ENCODE results near the gene RRP36.
A peak's percentile ranks its signal among the peaks of the same experiment; 100 is the strongest.

The RRP36 gene

DNA sequence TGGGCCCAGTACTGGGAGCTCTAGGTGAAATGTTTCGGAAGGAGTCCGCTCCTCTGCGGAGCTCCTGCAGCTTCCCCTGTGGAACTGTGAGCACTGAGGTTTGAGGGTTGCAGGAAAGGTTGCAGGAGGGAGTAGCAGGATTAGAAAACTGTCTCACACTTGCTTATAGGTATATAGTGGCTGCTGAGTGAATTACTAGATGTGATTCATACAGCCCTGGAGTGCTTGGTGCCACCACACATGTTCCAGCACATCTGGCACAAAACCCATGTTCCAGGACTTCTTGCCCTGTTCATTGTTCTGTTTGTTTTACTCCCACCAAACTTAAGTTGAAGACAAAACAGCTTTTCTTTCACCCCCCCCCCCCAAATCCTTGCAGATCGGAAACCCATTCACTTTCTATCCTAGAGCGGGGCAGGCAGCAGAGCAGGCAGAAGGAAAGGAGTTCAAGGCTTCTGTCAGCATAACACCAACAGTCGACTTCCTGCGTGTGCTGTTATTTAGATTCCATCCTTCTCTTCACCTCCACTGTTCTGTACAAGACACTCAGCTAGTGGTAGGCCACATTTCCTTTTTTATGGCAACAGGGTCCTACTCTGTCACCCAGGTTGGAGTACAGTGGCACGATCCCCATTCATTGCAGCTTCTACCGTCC is 41.8 kb upstream of the RRP36 start:
- DNase-seq (ENCODE audit: insufficient read length, low spot score): no peak
- no peak for FAIRE-seq
- TF ChIP-seq, protein P1, sequence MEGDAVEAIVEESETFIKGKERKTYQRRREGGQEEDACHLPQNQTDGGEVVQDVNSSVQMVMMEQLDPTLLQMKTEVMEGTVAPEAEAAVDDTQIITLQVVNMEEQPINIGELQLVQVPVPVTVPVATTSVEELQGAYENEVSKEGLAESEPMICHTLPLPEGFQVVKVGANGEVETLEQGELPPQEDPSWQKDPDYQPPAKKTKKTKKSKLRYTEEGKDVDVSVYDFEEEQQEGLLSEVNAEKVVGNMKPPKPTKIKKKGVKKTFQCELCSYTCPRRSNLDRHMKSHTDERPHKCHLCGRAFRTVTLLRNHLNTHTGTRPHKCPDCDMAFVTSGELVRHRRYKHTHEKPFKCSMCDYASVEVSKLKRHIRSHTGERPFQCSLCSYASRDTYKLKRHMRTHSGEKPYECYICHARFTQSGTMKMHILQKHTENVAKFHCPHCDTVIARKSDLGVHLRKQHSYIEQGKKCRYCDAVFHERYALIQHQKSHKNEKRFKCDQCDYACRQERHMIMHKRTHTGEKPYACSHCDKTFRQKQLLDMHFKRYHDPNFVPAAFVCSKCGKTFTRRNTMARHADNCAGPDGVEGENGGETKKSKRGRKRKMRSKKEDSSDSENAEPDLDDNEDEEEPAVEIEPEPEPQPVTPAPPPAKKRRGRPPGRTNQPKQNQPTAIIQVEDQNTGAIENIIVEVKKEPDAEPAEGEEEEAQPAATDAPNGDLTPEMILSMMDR (IDR thresholded peaks at IDR 0.05; ENCODE audit: insufficient read depth, missing control alignments): no peak

DNA sequence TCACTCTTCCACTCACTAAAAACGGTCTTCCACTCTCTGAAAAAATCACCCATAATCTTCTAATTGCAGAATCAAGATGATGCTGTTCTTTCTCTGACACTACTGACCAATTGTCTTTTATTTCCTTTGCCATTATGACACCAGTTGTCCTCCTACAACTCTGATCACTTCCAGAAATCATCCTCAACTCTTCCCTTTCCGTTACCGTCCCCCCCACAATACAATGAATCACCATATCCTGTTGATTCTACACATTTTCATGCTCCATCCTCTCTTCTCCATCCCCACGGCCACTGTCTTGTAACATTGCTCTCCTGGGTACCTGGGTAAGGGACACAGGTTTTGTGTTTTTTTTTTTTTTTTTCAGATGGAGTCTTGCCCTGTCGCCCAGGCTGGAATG is 39.6 kb upstream of the RRP36 start:
- FAIRE-seq (no peak), DNase-seq (ENCODE audit: insufficient read length, low spot score) (no peak)
- TF ChIP-seq, protein P1 (IDR thresholded peaks at IDR 0.05; ENCODE audit: insufficient read depth, missing control alignments): no peak

DNA sequence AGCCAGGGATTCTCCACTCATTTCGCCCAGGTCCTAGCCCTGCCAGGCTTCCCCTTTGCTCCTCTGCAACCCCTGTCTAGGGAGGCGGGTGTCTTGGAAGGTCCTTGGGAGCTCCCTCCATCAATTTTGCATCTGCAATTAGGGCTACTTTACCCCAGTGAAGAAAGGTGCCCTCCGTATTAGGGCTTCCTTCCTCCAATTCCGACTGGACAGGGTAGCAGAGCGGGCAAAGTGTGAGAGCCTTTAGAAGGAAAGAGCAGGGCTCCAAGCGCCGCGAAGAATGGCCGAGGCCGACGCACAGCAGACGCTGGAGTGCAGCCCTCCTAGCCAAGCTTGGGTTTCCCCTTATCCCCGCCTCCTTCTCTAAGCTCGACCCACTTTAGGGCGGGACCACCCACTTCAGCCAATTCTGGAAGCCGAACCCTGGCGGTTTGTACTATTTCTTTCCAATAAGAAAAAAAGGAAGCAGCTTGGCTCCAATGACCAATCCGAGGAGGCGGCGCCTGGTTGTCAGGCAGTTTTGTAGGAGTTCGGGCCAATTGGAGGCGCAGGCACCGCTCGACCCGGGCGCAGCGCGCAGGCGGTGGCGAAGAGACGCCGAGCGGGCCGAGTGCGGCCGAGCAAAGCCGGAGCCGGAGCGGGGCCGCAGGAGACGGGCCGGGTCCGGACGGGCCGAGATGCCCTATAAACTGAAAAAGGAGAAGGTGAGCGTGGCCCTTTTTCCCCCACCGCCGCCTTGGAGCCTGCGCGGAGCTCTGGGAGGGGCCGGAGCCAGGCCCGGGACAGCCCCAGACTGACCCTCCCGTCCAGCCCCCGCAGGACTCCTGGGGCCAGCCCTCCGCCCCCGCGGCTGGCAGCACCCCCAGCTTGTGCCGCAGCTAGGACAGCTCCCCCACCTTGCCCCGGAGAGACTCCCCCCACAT is 37.2 kb upstream of the RRP36 start, which contains the start of gene PPP2R5D:
PPP2R5D (plus strand) TSS at position 570 of the 923 bp plus-strand sequence; CDS start at position 678, 108 bp downstream.
- TF ChIP-seq, protein P1 (IDR thresholded peaks at IDR 0.05; ENCODE audit: insufficient read depth, missing control alignments): no peak
- peak; percentile 95 for DNase-seq (ENCODE audit: insufficient read length, low spot score)
- FAIRE-seq: no peak

DNA sequence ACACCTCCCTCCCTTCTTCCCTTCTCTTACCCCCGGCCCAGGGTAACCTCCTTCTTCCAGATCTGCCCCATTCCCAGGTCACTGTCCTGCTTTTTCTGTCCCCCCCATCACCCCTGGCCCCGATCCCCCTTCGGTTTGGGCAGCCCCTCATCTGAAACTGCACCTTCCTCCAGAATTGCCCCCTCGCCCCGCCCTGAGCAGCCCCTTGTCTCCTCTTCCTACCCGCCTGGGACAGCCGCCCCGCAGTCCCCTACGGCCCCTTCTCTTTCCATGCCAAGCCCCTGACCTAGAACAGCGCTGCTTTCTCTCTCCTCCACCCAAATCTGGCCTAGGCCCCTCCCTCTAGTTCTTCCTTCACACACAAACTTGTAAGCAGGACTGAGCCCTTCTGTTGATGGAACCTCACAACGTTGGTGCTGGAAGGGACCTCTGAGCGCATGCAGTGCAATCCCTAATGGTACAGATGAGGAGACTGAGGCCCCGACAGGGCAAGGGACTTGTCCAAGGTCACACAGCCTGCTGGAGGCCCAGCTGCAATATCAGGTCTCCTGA is 36.4 kb upstream of the RRP36 start:
- TF ChIP-seq, protein P1 (IDR thresholded peaks at IDR 0.05; ENCODE audit: insufficient read depth, missing control alignments): no peak
- FAIRE-seq (no peak), DNase-seq (ENCODE audit: insufficient read length, low spot score) (no peak)

DNA sequence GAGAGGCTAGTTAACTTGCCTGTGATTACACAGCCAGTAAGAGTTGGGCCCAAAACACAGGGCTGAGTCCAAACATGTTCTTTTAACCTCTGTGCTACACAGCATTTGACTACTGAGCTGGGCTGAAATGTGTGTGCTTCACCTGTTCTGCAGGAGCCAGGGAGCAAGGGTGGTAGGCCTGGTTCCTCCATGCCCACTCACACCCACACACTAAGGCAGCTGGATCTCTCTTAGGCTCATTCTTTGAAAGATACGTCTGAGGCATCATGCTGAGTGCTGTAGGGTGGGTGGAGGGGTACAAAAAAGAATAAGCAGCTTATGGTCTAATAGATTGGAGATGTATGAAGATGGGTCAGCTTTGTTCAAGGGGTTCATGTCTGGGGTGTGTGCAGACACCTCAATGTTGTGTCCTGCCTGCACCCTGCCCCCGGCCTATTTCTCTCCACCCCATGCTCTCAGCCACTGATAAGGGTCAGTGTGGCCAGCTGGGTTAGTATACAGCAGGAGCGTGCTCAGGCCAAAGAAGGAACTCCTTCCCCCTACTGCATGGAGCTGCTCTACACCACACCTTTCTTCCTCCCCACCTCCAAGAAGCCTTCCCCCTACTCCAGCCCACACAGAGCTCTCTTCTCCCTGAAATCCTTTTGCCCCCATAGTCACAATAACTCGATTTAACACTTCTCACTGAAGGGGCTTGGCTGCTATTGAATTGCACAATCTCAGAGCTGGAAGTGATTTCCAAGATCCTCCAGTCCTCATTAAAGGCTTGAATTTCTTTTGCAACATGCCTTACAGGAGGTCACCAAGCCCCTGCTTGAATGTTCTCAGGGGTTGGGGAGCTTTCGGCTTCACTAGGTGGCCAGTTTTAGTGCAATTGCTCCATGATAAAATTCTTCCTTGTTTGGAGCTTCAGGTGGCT is 33.6 kb upstream of the RRP36 start:
- no peak for FAIRE-seq
- DNase-seq (ENCODE audit: insufficient read length, low spot score): no peak
- TF ChIP-seq, protein P1 (IDR thresholded peaks at IDR 0.05; ENCODE audit: insufficient read depth, missing control alignments): no peak

DNA sequence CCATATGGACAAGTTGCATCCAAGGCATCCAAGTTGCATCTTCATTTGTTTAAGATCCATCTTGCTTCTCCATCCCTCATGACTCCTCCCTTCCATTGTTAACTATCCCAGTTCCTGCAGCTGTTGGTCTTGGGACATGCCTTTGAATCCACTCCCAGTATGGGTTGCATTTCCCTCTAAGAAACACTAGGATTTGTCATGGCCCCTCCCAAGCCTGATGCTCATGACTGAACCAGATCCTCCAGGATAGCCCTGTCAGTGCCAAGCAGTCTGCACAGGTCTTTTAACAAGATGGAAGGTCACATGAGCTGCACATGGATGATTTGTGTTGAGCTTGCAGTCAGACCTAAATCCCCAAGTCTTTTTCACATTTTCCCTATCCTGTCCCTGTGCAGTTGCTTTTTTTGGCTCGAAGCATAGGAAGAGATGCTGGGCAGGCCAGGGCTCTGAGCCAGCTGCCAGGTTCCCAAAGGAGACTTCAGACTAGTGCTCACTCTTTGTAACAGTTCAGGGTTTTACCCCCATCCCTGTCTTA is 32.9 kb upstream of the RRP36 start:
- no peak for DNase-seq (ENCODE audit: insufficient read length, low spot score)
- FAIRE-seq: no peak
- TF ChIP-seq, protein P1 (IDR thresholded peaks at IDR 0.05; ENCODE audit: insufficient read depth, missing control alignments): no peak

All from D721Med (cell line).